Kidney (tissue), 14 donors: ENCODE data around the gene TMPRSS4. TPM values are rescaled to one million over a fixed set of nuclear protein-coding genes. Genes with fewer than 3 reads are reported as not detected.
A peak's percentile ranks its signal among the peaks of the same experiment; 100 is the strongest.

Experiments used
- DNase-seq, 5 donors: peaks; one replicate each; pipeline ENCODE4 v3.0.0-alpha.2; 2013 to 2020
- FAIRE-seq: peaks from 2 replicates; lab custom pipeline; 2012; peaks lifted over from hg19 to GRCh38; lab: Jason Lieb, UNC
- H3K27ac ChIP-seq, 2 donors: one replicate each; pipeline ENCODE4 v1.7.0; 2013; ENCODE audit warnings: low read depth in 2 of 2, low read length in 2 of 2, inconsistent platforms in 1 of 2
- H3K27me3 ChIP-seq: one replicate; pipeline ENCODE4 v1.7.1; 2013; ENCODE audit warnings: low read length, inconsistent platforms; ENCODE audit not compliant: control insufficient read depth, insufficient read depth
- H3K36me3 ChIP-seq, 3 donors: one replicate each; pipeline versions ENCODE4 v1.7.0 to v1.7.1; 2013; ENCODE audit warnings: low read length in 3 of 3, control low read depth in 1 of 3, inconsistent platforms in 1 of 3; ENCODE audit not compliant: insufficient read depth in 3 of 3, control insufficient read depth in 2 of 3
- H3K4me1 ChIP-seq, 3 donors: one replicate each; pipeline versions ENCODE4 v1.7.0 to v1.7.1; 2013; ENCODE audit warnings: low read length in 3 of 3, inconsistent platforms in 1 of 3, low read depth in 1 of 3; ENCODE audit not compliant: control insufficient read depth in 2 of 3, insufficient read depth in 2 of 3
- H3K4me3 ChIP-seq, 3 donors: one replicate each; pipeline versions ENCODE4 v1.7.0 to v1.8.1; 2013; ENCODE audit warnings: low read length in 3 of 3, control low read depth in 1 of 3, inconsistent platforms in 1 of 3
- H3K9ac ChIP-seq, 3 donors: one replicate each; pipeline versions ENCODE4 v1.7.0 to v1.7.1; 2013; ENCODE audit warnings: low read length in 3 of 3, control low read depth in 1 of 3, inconsistent platforms in 1 of 3
- H3K9me3 ChIP-seq, 3 donors: one replicate each; pipeline versions ENCODE4 v1.7.0 to v1.7.1; 2013; ENCODE audit warnings: low read length in 3 of 3, control low read depth in 1 of 3, inconsistent platforms in 1 of 3; ENCODE audit not compliant: control insufficient read depth in 2 of 3, insufficient read depth in 1 of 3
- CTCF ChIP-seq: IDR thresholded peaks from 3 replicates; pipeline ENCODE4 v1.5.1; 2012; ENCODE audit warnings: mild to moderate bottlenecking, moderate library complexity, borderline replicate concordance; ENCODE audit not compliant: insufficient read depth; ENCODE audit errors: extremely low read depth
- intact Hi-C: fragments of 100-400 bp; cut with DNase I; formaldehyde crosslinking; loops from one replicate; pipeline ENCODE4 v1.11.1; 2022
- polyA plus RNA-seq: library from polyadenylated mRNA; stranded (reverse); fragments of 350-450 nt; fragmentation: Illumina TruSeq; extraction: RNeasy Lipid Tissue Mini Kit (QIAGEN cat#74804); gene quantifications from one replicate; pipeline ENCODE4 v1.2.3, GENCODE V29; 2014; ENCODE audit warnings: low read depth, low replicate concordance; ENCODE audit not compliant: insufficient read depth
- total RNA-seq: library from RNA; stranded (reverse); fragmentation: NEBNext Ultra II Directional; extraction: Animal tissue kit (Norgen Biotek cat#: 25700); gene quantifications from one replicate; pipeline ENCODE4 v1.2.1, GENCODE V29; 2021
- donor health status: control.
- donor health status: control.
- donor health status: control.
- donor health status: control.
- donor health status: control.
- donor health status: DM: yes; HTN: yes; CAD: no.
- donor health status: Normal renal cell carcinoma (clear cell type).

TMPRSS4 gene
- total and polyA plus RNA-seq, 2 donors from 2014 or later = 27.8 to 234 TPM

- Histone ChIP-seq H3K4me1 (peaks cover 0 to 17% (median 12%) of the 10 kb centered on the region in 3 donors), H3K9ac (peak overlapping the region in 1 of 3 donors; percentile 42), H3K27me3 (no peaks in the 10 kb centered on the region), H3K4me3 (peak overlapping the region in 1 of 3 donors; percentile 0), H3K9me3 (no peaks in the 10 kb centered on the region), H3K36me3 (no peaks in the 10 kb centered on the region), H3K27ac (no peak overlapping the region)
- FAIRE-seq = no peak
- DNase-seq = no peak
- intact Hi-C loops = no loop called here
- no peak for TF ChIP-seq CTCF
Measured at GRCh38 chr11:118084656-118085055, 7.8 kb downstream of the TMPRSS4 start.

GRCh38 chr11:118086913-118087768, 10.3 kb downstream of the TMPRSS4 start, which contains the start of gene SMIM35:
TSS of gene SMIM35 (minus strand) at chr11:118086963. CDS start at chr11:118086757, 206 bp downstream.
- DNase-seq = no peak
- Histone ChIP-seq H3K27ac (no peak within 1 kb of the TSS), H3K9ac (no peak within 1 kb of the TSS), H3K4me3 (no peak within 1 kb of the TSS), H3K27me3 (no peaks in the 10 kb centered on the region), H3K4me1 (peaks cover 0 to 17% (median 12%) of the 10 kb centered on the region in 3 donors), H3K36me3 (no peaks in the 10 kb centered on the region), H3K9me3 (no peaks in the 10 kb centered on the region)
- no peak for FAIRE-seq
- intact Hi-C loops = no loop called here
- no peak for TF ChIP-seq CTCF

- H3K36me3 ChIP-seq = no peaks in the 10 kb centered on the region
- no peak for DNase-seq
- no peak for TF ChIP-seq CTCF
- no peak overlapping the region for H3K9ac ChIP-seq
- no peak overlapping the region for H3K27ac ChIP-seq
- H3K9me3 ChIP-seq = no peaks in the 10 kb centered on the region
- intact Hi-C loops = no loop called here
- no peaks in the 10 kb centered on the region for H3K27me3 ChIP-seq
- FAIRE-seq = no peak
- no peak overlapping the region for H3K4me3 ChIP-seq
- peaks cover 0 to 15% (median 12%) of the 10 kb centered on the region in 3 donors for H3K4me1 ChIP-seq
Measured at GRCh38 chr11:118087931-118088330, 11.1 kb downstream of the TMPRSS4 start.
